PFSK-1 (cell line): ENCODE results near the gene AKR1A1.

Experiments used
- FOXP2 ChIP-seq: optimal IDR thresholded peaks from 2 replicates; pipeline ENCODE3; 2011; ENCODE audit warnings: borderline replicate concordance, control low read depth, inconsistent platforms; ENCODE audit not compliant: insufficient read depth; ENCODE audit errors: extremely low read length, extremely low read depth
- POLR2AphosphoS5 ChIP-seq: IDR thresholded peaks from 2 replicates; pipeline ENCODE4 v1.6.1; 2012; ENCODE audit warnings: low read depth, mild to moderate bottlenecking, control low read depth, low read length, moderate library complexity
- REST ChIP-seq, 2 experiments: IDR thresholded peaks; 2 replicates each; pipeline versions ENCODE4 v1.6.1 to v1.8.0; 2011 to 2012; ENCODE audit warnings: low read depth in 2 of 2, low read length in 2 of 2, control low read depth in 1 of 2, inconsistent platforms in 1 of 2, mild to moderate bottlenecking in 1 of 2, moderate library complexity in 1 of 2; ENCODE audit not compliant: insufficient read depth in 1 of 2
- SIN3A ChIP-seq: IDR thresholded peaks from 2 replicates; pipeline ENCODE4 v1.6.1; 2012; ENCODE audit warnings: mild to moderate bottlenecking, low read length, moderate library complexity, borderline replicate concordance; ENCODE audit not compliant: insufficient read depth
- TAF1 ChIP-seq: IDR thresholded peaks from 2 replicates; pipeline ENCODE4 v1.6.1; 2012; ENCODE audit warnings: low read length, control low read depth, borderline replicate concordance; ENCODE audit not compliant: insufficient read depth

Gene AKR1A1

DNA sequence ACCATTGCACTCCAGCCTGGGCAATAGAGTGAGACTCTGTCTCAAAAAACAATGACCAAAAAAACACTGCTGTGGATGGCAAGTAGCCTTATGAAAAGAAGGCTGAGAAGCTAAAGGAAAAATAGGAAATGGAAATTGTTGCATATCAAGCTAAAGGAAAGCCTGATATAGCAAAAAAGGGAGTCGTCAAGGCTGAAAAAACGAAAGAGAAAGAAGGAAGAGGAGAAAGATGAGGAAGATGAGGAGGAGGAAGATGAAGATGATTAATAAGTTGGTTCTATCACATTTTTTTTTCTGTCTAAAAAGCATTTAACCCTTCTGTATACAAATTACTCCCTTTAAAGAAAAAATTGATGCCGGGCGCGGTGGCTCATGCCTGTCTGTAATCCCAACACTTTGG is 18.8 kb upstream of the AKR1A1 start:
- no peak for TF ChIP-seq POLR2AphosphoS5
- TF ChIP-seq REST (IDR thresholded peaks at IDR 0.05; ENCODE audit: insufficient read depth in 1 of 2, low read depth in 2 of 2, low read length in 2 of 2) = no peak
- TF ChIP-seq TAF1 = no peak
- TF ChIP-seq SIN3A = no peak
- no peak for TF ChIP-seq FOXP2

DNA sequence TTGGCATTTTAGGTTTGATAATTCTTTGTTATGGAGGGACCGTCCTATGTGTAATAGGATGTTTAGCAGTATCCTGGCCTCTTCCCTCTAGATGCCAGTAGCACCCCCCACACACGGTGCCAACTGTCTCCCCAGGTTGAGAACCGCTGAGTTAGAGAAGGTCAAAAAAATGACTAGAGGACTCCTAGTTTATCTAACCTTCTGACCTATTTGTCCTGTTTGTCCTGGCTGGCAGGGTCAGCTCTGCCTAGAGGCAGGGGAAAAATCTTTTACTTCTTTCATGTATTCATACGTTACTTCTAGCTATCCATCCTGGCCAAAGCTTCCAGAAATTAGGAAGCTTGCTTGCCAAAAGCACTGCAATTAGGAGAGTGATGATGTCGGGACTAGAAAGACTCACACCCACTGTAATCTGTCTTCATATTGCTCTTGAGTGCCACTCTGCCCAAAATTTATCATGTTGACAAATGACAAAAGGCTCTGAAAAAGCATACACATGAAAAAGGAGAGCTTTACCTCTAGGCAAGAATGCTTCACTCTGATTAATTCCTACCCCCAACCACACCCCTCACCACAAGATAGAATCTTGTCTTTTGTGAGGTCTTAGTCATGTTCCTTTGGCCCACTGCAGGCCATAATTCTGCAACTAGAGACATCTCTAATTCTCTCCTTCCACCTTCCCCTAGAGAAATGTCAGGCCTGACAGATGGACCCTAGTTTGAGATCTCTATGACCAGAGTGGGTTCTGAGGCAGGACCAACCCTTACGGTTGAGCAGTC is 14.4 kb upstream of the AKR1A1 start:
- TF ChIP-seq SIN3A = no peak
- no peak for TF ChIP-seq POLR2AphosphoS5
- TF ChIP-seq TAF1 = no peak
- TF ChIP-seq REST (IDR thresholded peaks at IDR 0.05; ENCODE audit: insufficient read depth in 1 of 2, low read depth in 2 of 2, low read length in 2 of 2) = no peak
- TF ChIP-seq FOXP2 = no peak

DNA sequence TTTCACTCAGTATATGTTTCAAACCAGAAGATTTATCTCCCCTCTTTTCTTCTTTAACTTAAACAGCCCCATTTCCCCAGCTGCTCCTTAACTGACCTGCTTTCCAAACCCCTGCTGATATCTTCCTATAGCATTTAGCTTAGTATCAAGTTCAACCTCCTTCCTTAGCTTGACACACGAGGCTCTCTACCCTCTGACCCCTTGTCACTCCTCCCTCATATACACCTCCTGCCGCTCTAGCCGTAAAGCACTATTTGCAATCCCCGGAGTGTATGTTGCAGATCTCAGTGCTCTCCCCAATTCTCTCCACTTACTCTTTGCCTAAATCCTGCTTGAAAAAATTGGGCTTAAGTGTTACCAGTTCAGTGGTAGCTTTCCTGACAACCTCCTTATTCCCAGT is 13.7 kb upstream of the AKR1A1 start:
- TF ChIP-seq REST (IDR thresholded peaks at IDR 0.05; ENCODE audit: insufficient read depth in 1 of 2, low read depth in 2 of 2, low read length in 2 of 2) = no peak
- TF ChIP-seq FOXP2 = no peak
- TF ChIP-seq TAF1 = no peak
- no peak for TF ChIP-seq POLR2AphosphoS5
- TF ChIP-seq SIN3A = no peak

- TF ChIP-seq REST (IDR thresholded peaks at IDR 0.05; ENCODE audit: insufficient read depth in 1 of 2, low read depth in 2 of 2, low read length in 2 of 2) (no peak), TAF1 (no peak), SIN3A (no peak), POLR2AphosphoS5 (no peak)
Observed at GRCh38 chr1:45541193-45541592, 9.4 kb upstream of the AKR1A1 start.

GRCh38 chr1:45542591-45542990 is 8.0 kb upstream of the AKR1A1 start:
- TF ChIP-seq TAF1 (no peak), REST (IDR thresholded peaks at IDR 0.05; ENCODE audit: insufficient read depth in 1 of 2, low read depth in 2 of 2, low read length in 2 of 2) (no peak), FOXP2 (no peak), SIN3A (no peak)
